WTC11 (cell line): ENCODE data around the gene HDAC10.

Source experiments
- CBFB ChIP-seq: sonication (generic); formaldehyde crosslinking; IDR thresholded peaks from 2 replicates; pipeline ENCODE4 v1.8.1; 2022; ENCODE audit warnings: mild to moderate bottlenecking, low read depth, missing genetic modification reagents
- HMGA2 ChIP-seq: fragments of 250-450 bp; sonication (Bioruptor Pico); IDR thresholded peaks from 2 replicates; pipeline ENCODE4 v1.4.0; 2021; ENCODE audit warnings: mild to moderate bottlenecking, moderate library complexity
- MYBL2 ChIP-seq: sonication (generic); formaldehyde crosslinking; IDR thresholded peaks from 2 replicates; pipeline ENCODE4 v1.8.1; 2023; ENCODE audit warnings: mild to moderate bottlenecking, moderate library complexity, missing genetic modification reagents
- NFE2L1 ChIP-seq: sonication (generic); formaldehyde crosslinking; IDR thresholded peaks from 2 replicates; pipeline ENCODE4 v1.8.1; 2023; ENCODE audit warnings: missing genetic modification reagents
- RELA ChIP-seq: sonication (generic); formaldehyde crosslinking; IDR thresholded peaks from 2 replicates; pipeline ENCODE4 v1.8.1; 2022; ENCODE audit warnings: missing genetic modification reagents, mild to moderate bottlenecking, borderline replicate concordance
- TP53 ChIP-seq: sonication (generic); formaldehyde crosslinking; IDR thresholded peaks from 2 replicates; pipeline ENCODE4 v1.8.1; 2023; ENCODE audit warnings: mild to moderate bottlenecking, missing genetic modification reagents
- ZNF232 ChIP-seq: sonication (generic); formaldehyde crosslinking; IDR thresholded peaks from 2 replicates; pipeline ENCODE4 v1.8.0; 2022; ENCODE audit warnings: mild to moderate bottlenecking, missing genetic modification reagents
- TF ChIP-seq, protein P1 (sequence below): fragments of 200-600 bp; IDR thresholded peaks from 2 replicates; pipeline ENCODE4 v1.8.0; 2022; ENCODE audit warnings: antibody characterized with exemption
- TF ChIP-seq, protein P2 (sequence below): sonication (generic); formaldehyde crosslinking; conservative IDR thresholded peaks from 2 replicates; pipeline ENCODE4 v1.8.1; 2023; ENCODE audit warnings: mild to moderate bottlenecking, low read depth, missing genetic modification reagents, moderate library complexity
- TF ChIP-seq, protein P3 (sequence below): sonication (generic); formaldehyde crosslinking; IDR thresholded peaks from 2 replicates; pipeline ENCODE4 v1.8.0; 2022; ENCODE audit warnings: missing genetic modification reagents
- TF ChIP-seq, protein P4 (sequence below): sonication (generic); formaldehyde crosslinking; IDR thresholded peaks from 2 replicates; pipeline ENCODE4 v1.8.1; 2023; ENCODE audit warnings: mild to moderate bottlenecking, missing genetic modification reagents, moderate library complexity
- TF ChIP-seq, protein P5 (sequence below): sonication (generic); formaldehyde crosslinking; IDR thresholded peaks from 2 replicates; pipeline ENCODE4 v1.8.1; 2023; ENCODE audit warnings: mild to moderate bottlenecking, moderate library complexity, missing genetic modification reagents
- TF ChIP-seq, protein P6 (sequence below): sonication (generic); formaldehyde crosslinking; conservative IDR thresholded peaks from 2 replicates; pipeline ENCODE4 v1.8.1; 2022; ENCODE audit warnings: mild to moderate bottlenecking, missing genetic modification reagents
- TF ChIP-seq, protein P7 (sequence below): sonication (generic); formaldehyde crosslinking; IDR thresholded peaks from 2 replicates; pipeline ENCODE4 v1.8.1; 2022; ENCODE audit warnings: missing genetic modification reagents, borderline replicate concordance

DNA sequence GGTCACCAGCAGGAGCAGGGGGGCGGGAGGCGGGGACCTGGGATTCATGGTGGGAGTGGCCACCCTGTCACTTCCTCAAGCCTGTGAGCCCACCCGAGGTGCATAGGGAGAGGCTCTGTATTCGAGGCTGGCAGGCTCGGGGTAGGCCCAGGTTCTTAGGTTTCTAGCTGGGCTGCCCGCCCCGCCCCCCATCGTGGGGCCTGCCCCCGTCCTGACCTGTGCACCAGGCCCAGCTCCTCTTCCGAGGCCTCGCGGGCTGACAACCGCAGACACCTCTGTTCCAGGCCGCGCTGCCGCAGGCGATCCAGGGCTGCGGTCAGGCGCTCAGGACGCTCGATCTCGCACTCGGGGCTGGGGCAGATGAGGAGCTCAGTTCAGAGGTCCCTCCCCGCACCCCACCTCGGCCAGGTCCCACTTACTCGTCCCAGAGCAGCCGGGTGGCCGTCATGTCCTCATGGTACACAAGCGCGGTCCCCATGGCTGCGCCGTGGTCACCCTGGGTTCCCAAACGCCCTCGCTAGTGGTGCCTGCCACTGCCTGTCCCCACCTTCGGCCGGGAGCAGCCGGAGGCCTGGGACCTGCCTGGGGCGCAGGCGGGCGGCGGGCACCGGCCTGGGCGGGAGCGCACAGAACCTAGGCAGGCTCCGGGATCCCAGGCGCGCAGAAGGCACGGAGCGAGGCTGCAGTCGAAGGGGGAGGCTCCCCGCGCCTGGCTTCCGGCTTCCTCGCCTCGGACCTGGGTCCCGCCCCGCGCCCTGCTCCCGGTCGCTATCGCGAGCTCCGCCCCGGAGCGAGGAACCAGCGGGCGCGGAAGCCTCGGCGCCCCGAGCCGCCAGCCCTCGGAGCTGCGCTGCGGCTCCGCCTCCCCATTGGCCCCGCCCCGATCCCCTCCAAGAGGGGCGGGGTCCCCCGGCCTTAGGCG lies at the start of gene HDAC10:
- 0 out of 2 replicates have a peak, but pooled peaks have one; percentile 51 for TF ChIP-seq NFE2L1 (CRISPR knock-in tag)
- TF ChIP-seq, protein P1, sequence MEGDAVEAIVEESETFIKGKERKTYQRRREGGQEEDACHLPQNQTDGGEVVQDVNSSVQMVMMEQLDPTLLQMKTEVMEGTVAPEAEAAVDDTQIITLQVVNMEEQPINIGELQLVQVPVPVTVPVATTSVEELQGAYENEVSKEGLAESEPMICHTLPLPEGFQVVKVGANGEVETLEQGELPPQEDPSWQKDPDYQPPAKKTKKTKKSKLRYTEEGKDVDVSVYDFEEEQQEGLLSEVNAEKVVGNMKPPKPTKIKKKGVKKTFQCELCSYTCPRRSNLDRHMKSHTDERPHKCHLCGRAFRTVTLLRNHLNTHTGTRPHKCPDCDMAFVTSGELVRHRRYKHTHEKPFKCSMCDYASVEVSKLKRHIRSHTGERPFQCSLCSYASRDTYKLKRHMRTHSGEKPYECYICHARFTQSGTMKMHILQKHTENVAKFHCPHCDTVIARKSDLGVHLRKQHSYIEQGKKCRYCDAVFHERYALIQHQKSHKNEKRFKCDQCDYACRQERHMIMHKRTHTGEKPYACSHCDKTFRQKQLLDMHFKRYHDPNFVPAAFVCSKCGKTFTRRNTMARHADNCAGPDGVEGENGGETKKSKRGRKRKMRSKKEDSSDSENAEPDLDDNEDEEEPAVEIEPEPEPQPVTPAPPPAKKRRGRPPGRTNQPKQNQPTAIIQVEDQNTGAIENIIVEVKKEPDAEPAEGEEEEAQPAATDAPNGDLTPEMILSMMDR, result no peak
- TF ChIP-seq, protein P2, sequence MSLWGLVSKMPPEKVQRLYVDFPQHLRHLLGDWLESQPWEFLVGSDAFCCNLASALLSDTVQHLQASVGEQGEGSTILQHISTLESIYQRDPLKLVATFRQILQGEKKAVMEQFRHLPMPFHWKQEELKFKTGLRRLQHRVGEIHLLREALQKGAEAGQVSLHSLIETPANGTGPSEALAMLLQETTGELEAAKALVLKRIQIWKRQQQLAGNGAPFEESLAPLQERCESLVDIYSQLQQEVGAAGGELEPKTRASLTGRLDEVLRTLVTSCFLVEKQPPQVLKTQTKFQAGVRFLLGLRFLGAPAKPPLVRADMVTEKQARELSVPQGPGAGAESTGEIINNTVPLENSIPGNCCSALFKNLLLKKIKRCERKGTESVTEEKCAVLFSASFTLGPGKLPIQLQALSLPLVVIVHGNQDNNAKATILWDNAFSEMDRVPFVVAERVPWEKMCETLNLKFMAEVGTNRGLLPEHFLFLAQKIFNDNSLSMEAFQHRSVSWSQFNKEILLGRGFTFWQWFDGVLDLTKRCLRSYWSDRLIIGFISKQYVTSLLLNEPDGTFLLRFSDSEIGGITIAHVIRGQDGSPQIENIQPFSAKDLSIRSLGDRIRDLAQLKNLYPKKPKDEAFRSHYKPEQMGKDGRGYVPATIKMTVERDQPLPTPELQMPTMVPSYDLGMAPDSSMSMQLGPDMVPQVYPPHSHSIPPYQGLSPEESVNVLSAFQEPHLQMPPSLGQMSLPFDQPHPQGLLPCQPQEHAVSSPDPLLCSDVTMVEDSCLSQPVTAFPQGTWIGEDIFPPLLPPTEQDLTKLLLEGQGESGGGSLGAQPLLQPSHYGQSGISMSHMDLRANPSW (CRISPR knock-in tag), result no peak
- TF ChIP-seq, protein P3, sequence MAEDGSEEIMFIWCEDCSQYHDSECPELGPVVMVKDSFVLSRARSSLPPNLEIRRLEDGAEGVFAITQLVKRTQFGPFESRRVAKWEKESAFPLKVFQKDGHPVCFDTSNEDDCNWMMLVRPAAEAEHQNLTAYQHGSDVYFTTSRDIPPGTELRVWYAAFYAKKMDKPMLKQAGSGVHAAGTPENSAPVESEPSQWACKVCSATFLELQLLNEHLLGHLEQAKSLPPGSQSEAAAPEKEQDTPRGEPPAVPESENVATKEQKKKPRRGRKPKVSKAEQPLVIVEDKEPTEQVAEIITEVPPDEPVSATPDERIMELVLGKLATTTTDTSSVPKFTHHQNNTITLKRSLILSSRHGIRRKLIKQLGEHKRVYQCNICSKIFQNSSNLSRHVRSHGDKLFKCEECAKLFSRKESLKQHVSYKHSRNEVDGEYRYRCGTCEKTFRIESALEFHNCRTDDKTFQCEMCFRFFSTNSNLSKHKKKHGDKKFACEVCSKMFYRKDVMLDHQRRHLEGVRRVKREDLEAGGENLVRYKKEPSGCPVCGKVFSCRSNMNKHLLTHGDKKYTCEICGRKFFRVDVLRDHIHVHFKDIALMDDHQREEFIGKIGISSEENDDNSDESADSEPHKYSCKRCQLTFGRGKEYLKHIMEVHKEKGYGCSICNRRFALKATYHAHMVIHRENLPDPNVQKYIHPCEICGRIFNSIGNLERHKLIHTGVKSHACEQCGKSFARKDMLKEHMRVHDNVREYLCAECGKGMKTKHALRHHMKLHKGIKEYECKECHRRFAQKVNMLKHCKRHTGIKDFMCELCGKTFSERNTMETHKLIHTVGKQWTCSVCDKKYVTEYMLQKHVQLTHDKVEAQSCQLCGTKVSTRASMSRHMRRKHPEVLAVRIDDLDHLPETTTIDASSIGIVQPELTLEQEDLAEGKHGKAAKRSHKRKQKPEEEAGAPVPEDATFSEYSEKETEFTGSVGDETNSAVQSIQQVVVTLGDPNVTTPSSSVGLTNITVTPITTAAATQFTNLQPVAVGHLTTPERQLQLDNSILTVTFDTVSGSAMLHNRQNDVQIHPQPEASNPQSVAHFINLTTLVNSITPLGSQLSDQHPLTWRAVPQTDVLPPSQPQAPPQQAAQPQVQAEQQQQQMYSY (CRISPR knock-in tag), result 0 out of 2 replicates have a peak, but pooled peaks have one; percentile 14
- TF ChIP-seq, protein P4, sequence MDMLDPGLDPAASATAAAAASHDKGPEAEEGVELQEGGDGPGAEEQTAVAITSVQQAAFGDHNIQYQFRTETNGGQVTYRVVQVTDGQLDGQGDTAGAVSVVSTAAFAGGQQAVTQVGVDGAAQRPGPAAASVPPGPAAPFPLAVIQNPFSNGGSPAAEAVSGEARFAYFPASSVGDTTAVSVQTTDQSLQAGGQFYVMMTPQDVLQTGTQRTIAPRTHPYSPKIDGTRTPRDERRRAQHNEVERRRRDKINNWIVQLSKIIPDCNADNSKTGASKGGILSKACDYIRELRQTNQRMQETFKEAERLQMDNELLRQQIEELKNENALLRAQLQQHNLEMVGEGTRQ, result no peak; the same call in 1 of the 2 replicates
- no peak for TF ChIP-seq MYBL2
- TF ChIP-seq, protein P5, sequence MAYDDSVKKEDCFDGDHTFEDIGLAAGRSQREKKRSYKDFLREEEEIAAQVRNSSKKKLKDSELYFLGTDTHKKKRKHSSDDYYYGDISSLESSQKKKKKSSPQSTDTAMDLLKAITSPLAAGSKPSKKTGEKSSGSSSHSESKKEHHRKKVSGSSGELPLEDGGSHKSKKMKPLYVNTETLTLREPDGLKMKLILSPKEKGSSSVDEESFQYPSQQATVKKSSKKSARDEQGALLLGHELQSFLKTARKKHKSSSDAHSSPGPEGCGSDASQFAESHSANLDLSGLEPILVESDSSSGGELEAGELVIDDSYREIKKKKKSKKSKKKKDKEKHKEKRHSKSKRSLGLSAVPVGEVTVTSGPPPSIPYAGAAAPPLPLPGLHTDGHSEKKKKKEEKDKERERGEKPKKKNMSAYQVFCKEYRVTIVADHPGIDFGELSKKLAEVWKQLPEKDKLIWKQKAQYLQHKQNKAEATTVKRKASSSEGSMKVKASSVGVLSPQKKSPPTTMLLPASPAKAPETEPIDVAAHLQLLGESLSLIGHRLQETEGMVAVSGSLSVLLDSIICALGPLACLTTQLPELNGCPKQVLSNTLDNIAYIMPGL (CRISPR knock-in tag), result peak; percentile 94; the same call in 1 of the 2 replicates
- TF ChIP-seq, protein P6, sequence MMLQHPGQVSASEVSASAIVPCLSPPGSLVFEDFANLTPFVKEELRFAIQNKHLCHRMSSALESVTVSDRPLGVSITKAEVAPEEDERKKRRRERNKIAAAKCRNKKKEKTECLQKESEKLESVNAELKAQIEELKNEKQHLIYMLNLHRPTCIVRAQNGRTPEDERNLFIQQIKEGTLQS (CRISPR knock-in tag), result no peak
- TF ChIP-seq ZNF232 (CRISPR knock-in tag), result no peak
- TF ChIP-seq, protein P7, sequence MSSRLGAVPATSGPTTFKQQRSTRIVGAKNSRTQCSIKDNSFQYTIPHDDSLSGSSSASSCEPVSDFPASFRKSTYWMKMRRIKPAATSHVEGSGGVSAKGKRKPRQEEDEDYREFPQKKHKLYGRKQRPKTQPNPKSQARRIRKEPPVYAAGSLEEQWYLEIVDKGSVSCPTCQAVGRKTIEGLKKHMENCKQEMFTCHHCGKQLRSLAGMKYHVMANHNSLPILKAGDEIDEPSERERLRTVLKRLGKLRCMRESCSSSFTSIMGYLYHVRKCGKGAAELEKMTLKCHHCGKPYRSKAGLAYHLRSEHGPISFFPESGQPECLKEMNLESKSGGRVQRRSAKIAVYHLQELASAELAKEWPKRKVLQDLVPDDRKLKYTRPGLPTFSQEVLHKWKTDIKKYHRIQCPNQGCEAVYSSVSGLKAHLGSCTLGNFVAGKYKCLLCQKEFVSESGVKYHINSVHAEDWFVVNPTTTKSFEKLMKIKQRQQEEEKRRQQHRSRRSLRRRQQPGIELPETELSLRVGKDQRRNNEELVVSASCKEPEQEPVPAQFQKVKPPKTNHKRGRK (CRISPR knock-in tag), result no peak
- no peak for TF ChIP-seq TP53
- no peak for TF ChIP-seq RELA (CRISPR knock-in tag)
- TF ChIP-seq HMGA2 (CRISPR knock-in tag), result no peak
- peak; percentile 78; the same call in 1 of the 2 replicates for TF ChIP-seq CBFB (CRISPR knock-in tag)
